Common myeloid progenitor, CD34-positive (primary cell): ENCODE measurements around the gene CA10.

Source experiments
- CTCF ChIA-PET: fragments of 350-600 bp; sonication (Branson Sonifier 250); formaldehyde crosslinking; loops from one replicate; lab custom pipeline; 2021; ENCODE audit warnings: antibody characterized with exemption; lab: Charles Lee
- POLR2A ChIA-PET: fragments of 350-600 bp; sonication (Branson Sonifier 250); formaldehyde crosslinking; loops from one replicate; lab custom pipeline; 2021; ENCODE audit warnings: antibody characterized with exemption; lab: Charles Lee
- DNase-seq, 3 donors: peaks; one replicate each; pipeline versions ENCODE4 v3.0.0 to v3.0.0-alpha.2; 2013
- H3K27ac ChIP-seq, 2 experiments: 1 replicate in 1 of 2; 2 replicates in 1 of 2; pipeline ENCODE4 v1.7.0; 2013; ENCODE audit warnings: inconsistent platforms in 2 of 2, low read length in 2 of 2, mild to moderate bottlenecking in 2 of 2, low read depth in 1 of 2, moderate library complexity in 1 of 2; ENCODE audit not compliant: severe bottlenecking in 2 of 2, insufficient read depth in 1 of 2, poor library complexity in 1 of 2
- H3K27me3 ChIP-seq, 5 experiments: replicated peaks in 2 of 5; 1 replicate in 3 of 5; 2 replicates in 2 of 5; pipeline versions ENCODE4 v1.6.1 to v1.7.0; 2013; ENCODE audit warnings: low read length in 4 of 5, mild to moderate bottlenecking in 2 of 5, moderate library complexity in 2 of 5, inconsistent platforms in 1 of 5; ENCODE audit not compliant: insufficient read depth in 5 of 5, control insufficient read depth in 4 of 5
- H3K36me3 ChIP-seq, 4 experiments: 1 replicate in 2 of 4; 2 replicates in 2 of 4; pipeline versions ENCODE4 v1.6.1 to v1.7.0; 2013; ENCODE audit warnings: low read length in 3 of 4, control low read depth in 1 of 4, mild to moderate bottlenecking in 1 of 4; ENCODE audit not compliant: control insufficient read depth in 4 of 4, insufficient read depth in 4 of 4
- H3K4me1 ChIP-seq, 4 experiments: 1 replicate in 3 of 4; 2 replicates in 1 of 4; pipeline versions ENCODE4 v1.6.1 to v1.7.1; 2013; ENCODE audit warnings: low read length in 3 of 4, mild to moderate bottlenecking in 3 of 4, control low read depth in 1 of 4, inconsistent platforms in 1 of 4, moderate library complexity in 1 of 4; ENCODE audit not compliant: control insufficient read depth in 4 of 4, insufficient read depth in 4 of 4; ENCODE audit errors: control extremely low read depth in 1 of 4
- H3K4me3 ChIP-seq, 7 experiments: 1 replicate in 4 of 7; 2 replicates in 3 of 7; pipeline versions ENCODE4 v1.5.1 to v1.7.0; 2013; ENCODE audit warnings: mild to moderate bottlenecking in 7 of 7, low read length in 6 of 7, moderate library complexity in 6 of 7, inconsistent platforms in 2 of 7, low read depth in 2 of 7, control low read depth in 1 of 7; ENCODE audit not compliant: insufficient read depth in 4 of 7, control insufficient read depth in 1 of 7; ENCODE audit errors: extremely low read depth in 1 of 7
- H3K9me3 ChIP-seq, 5 experiments: 1 replicate in 4 of 5; 2 replicates in 1 of 5; pipeline versions ENCODE4 v1.6.1 to v1.7.1; 2013; ENCODE audit warnings: low read length in 4 of 5, mild to moderate bottlenecking in 2 of 5, inconsistent platforms in 1 of 5, low read depth in 1 of 5, moderate library complexity in 1 of 5; ENCODE audit not compliant: control insufficient read depth in 4 of 5, insufficient read depth in 2 of 5; ENCODE audit errors: control extremely low read depth in 1 of 5
- WGBS: methylation state at CpG from one replicate; pipeline ENCODE4 v1.1.5; 2013; ENCODE audit not compliant: insufficient coverage; 5-methylcytosine and 5-hydroxymethylcytosine counted together

Gene CA10

DNA sequence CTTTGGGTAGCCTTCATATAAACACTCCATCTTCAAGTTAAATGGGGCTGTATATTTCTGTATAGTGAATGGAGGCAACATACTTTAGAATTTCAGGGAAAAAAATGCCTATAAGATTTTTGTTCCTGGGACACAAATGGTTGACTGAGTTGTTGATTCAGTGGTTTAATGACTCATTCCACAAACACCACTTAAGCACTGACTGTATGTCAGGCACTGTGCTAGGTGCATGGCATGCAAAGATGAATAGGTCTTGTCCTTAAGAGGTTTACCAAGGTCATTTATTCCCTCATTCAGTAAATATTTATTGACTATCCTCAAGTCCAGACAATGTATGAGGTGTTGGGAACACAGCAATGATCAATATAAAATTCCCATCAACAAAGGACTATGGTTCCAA lies 417.1 kb downstream of the CA10 start:
- Histone ChIP-seq H3K4me1 (no peaks in the 10 kb centered on the region), H3K27ac (no peak overlapping the region), H3K27me3 (no peaks in the 10 kb centered on the region), H3K36me3 (no peaks in the 10 kb centered on the region), H3K9me3 (no peaks in the 10 kb centered on the region), H3K4me3 (no peak overlapping the region)
- ChIA-PET CTCF (no interaction called here), POLR2A (no interaction called here)
- DNase-seq = no peak

GRCh38 chr17:51740531-51740930 lies 418.0 kb downstream of the CA10 start:
- Histone ChIP-seq H3K27ac (no peak overlapping the region), H3K36me3 (no peaks in the 10 kb centered on the region), H3K4me1 (no peaks in the 10 kb centered on the region), H3K9me3 (no peaks in the 10 kb centered on the region), H3K27me3 (no peaks in the 10 kb centered on the region), H3K4me3 (no peak overlapping the region)
- DNase-seq = no peak
- CTCF ChIA-PET = no interaction called here
- 83% methylated on average over 5 of the region's 5 CpGs for WGBS
- POLR2A ChIA-PET = no interaction called here

DNA sequence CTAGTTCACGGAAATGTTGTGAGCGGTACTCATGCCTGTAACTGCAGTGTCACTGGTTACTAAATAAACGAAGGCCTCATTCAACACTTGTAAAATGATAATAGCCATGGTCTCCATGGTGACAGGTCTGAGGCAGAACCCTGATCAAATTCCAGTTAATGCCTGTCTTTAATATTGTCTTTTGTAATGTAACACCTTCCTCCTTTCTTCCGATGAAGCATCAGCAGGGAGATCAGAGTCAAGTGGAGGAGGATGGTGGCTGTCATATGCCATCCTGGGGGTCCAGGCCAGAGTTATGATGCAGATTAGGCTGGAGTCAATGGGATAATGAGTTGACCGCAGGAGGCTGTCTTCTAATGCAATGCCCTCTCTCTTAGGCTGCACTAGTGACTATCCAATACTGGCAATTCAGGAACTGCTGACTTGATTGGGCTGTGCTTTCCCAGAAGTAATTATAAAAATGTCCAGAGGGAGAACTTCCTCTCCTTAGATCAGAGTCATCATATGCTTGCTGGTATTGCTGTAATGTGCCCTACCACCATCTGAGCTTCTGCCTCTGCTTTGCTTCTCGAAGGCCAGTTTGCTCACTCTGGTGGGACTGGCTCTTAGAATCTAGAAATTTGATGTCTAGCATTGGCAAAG lies 419.1 kb downstream of the CA10 start:
- WGBS = 100% methylated on average over 4 of the region's 6 CpGs
- Histone ChIP-seq H3K36me3 (no peaks in the 10 kb centered on the region), H3K4me1 (no peaks in the 10 kb centered on the region), H3K27ac (no peak overlapping the region), H3K4me3 (no peak overlapping the region), H3K27me3 (peaks cover 0 to 2% (median 0%) of the 10 kb centered on the region in 5 experiments), H3K9me3 (no peaks in the 10 kb centered on the region)
- CTCF ChIA-PET = no interaction called here
- POLR2A ChIA-PET = no interaction called here
- DNase-seq = no peak

GRCh38 chr17:51736356-51736755 lies 422.2 kb downstream of the CA10 start:
- no CpG with 5 or more reads among the region's 2 CpGs for WGBS
- ChIA-PET CTCF (interaction anchor here (1.2 to 1.3 kb wide), 2 partner anchors 11 to 365 kb away, joined by 3 read pairs; no protein-coding TSS in a partner anchor), POLR2A (no interaction called here)
- no peak for DNase-seq
- no peak overlapping the region for H3K4me3 ChIP-seq
- no peak overlapping the region for H3K27ac ChIP-seq
- no peaks in the 10 kb centered on the region for H3K36me3 ChIP-seq
- no peaks in the 10 kb centered on the region for H3K9me3 ChIP-seq
- H3K4me1 ChIP-seq = no peaks in the 10 kb centered on the region
- peaks cover 0 to 7% (median 3%) of the 10 kb centered on the region in 5 experiments for H3K27me3 ChIP-seq

- Histone ChIP-seq H3K27me3 (peaks cover 0 to 7% (median 3%) of the 10 kb centered on the region in 5 experiments), H3K36me3 (no peaks in the 10 kb centered on the region), H3K4me3 (no peak overlapping the region), H3K4me1 (no peaks in the 10 kb centered on the region), H3K9me3 (peaks cover 0 to 2% (median 0%) of the 10 kb centered on the region in 5 experiments), H3K27ac (no peak overlapping the region)
- no peak for DNase-seq
- 100% methylated on average over 2 of the region's 2 CpGs for WGBS
- CTCF ChIA-PET = no interaction called here
- POLR2A ChIA-PET = no interaction called here
Observed at GRCh38 chr17:51734976-51735375, 423.5 kb downstream of the CA10 start.

DNA sequence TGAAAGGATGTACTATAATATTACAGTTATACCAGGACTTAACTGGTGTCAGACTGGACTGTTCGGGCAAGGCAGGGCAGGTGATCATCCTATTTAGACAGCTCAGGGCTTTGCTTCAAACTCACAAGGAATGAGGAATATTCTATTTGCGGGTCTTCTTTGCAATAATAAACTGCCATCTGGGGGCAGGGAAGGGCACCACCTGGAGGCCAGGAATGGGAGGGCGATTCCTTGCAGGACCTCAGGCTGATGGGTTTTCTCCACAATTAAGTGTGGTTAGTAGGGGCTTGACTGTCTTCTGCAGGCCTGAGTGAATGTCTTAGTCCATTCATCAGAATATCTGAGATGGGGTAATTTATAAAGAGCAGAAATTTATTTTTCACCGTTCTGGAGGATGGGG lies 424.1 kb downstream of the CA10 start:
- Histone ChIP-seq H3K36me3 (no peaks in the 10 kb centered on the region), H3K9me3 (peaks cover 0 to 2% (median 0%) of the 10 kb centered on the region in 5 experiments), H3K4me3 (no peak overlapping the region), H3K27ac (no peak overlapping the region), H3K4me1 (no peaks in the 10 kb centered on the region), H3K27me3 (peaks cover 0 to 7% (median 3%) of the 10 kb centered on the region in 5 experiments)
- 63% methylated on average over 3 of the region's 4 CpGs for WGBS
- ChIA-PET CTCF (no interaction called here), POLR2A (no interaction called here)
- DNase-seq = peak in 1 of 3 donors; percentile 21

DNA sequence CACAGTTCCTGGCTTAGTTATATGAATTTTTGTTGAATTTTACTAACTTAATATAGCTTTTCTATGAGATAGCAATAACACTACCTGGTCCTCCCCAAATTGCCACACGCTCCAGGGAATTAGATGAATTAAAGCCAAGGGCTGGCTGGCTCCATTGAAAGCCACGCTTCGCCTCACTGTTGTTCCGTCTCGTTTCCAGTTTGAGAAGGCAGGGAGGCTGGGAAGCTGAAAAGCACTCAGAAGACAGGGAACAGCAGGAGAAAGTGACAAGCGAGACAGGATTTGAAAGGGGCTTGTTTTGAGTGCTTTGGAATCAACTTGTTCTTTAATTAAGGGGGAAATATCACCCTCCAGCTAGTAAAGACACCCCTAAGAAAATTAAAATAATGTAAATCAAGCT lies 425.3 kb downstream of the CA10 start:
- H3K27ac ChIP-seq = no peak overlapping the region
- no peak overlapping the region for H3K4me3 ChIP-seq
- peaks cover 0 to 7% (median 3%) of the 10 kb centered on the region in 5 experiments for H3K27me3 ChIP-seq
- no peak for DNase-seq
- no peaks in the 10 kb centered on the region for H3K4me1 ChIP-seq
- peaks cover 0 to 2% (median 0%) of the 10 kb centered on the region in 5 experiments for H3K9me3 ChIP-seq
- H3K36me3 ChIP-seq = no peaks in the 10 kb centered on the region
- 92% methylated on average over 6 of the region's 6 CpGs for WGBS
- ChIA-PET POLR2A (no interaction called here), CTCF (interaction anchor here (0.7 kb wide), 1 partner anchor 9 kb away, joined by 3 read pairs; no protein-coding TSS in a partner anchor)
